Erythroblast (primary cell): Measurements from ENCODE around the gene IL23R.

Experiments used
- GATA1 ChIP-seq: IDR thresholded peaks from 2 replicates; pipeline ENCODE4 v1.6.1; 2011; ENCODE audit warnings: low read depth, mild to moderate bottlenecking, control low read depth, low read length, moderate library complexity
- POLR2A ChIP-seq: IDR thresholded peaks from 2 replicates; pipeline ENCODE4 v1.6.1; 2011; ENCODE audit warnings: mild to moderate bottlenecking, low read length

GRCh38 chr1:67140460-67140859 lies 25.8 kb upstream of the IL23R start:
- no peak for TF ChIP-seq POLR2A
- TF ChIP-seq GATA1, result no peak
